Colonic mucosa (tissue), 4 donors: Measurements from ENCODE around the gene ATP6V0C. TPM values are rescaled to one million over a fixed set of nuclear protein-coding genes. Genes with fewer than 3 reads are reported as not detected.
A peak's percentile ranks its signal among the peaks of the same experiment; 100 is the strongest.

Experiments used
- DNase-seq: peaks from one replicate; pipeline ENCODE4 v3.0.0-alpha.2; 2020
- H3K27ac ChIP-seq: fragments of 200-600 bp; one replicate; pipeline ENCODE4 v1.8.0; 2021
- H3K27me3 ChIP-seq: fragments of 200-600 bp; one replicate; pipeline ENCODE4 v1.8.0; 2021
- H3K36me3 ChIP-seq: fragments of 200-600 bp; one replicate; pipeline ENCODE4 v1.8.0; 2021
- H3K4me1 ChIP-seq: fragments of 200-600 bp; one replicate; pipeline ENCODE4 v1.8.0; 2021; ENCODE audit warnings: mild to moderate bottlenecking
- H3K4me3 ChIP-seq: fragments of 200-600 bp; one replicate; pipeline ENCODE4 v1.8.0; 2021
- H3K9ac ChIP-seq, 2 donors: one replicate each; pipeline ENCODE4 v1.7.0; 2013; ENCODE audit warnings: control low read depth in 2 of 2, low read depth in 2 of 2, low read length in 2 of 2
- H3K9me3 ChIP-seq: fragments of 200-600 bp; one replicate; pipeline ENCODE4 v1.8.0; 2021
- CTCF ChIP-seq: fragments of 200-600 bp; IDR thresholded peaks from one replicate; pipeline ENCODE4 v1.8.0; 2022; ENCODE audit warnings: antibody characterized with exemption, mild to moderate bottlenecking
- intact Hi-C: fragments of 100-400 bp; cut with DNase I; formaldehyde crosslinking; loops from one replicate; pipeline ENCODE4 v1.14.1; 2022
- total RNA-seq, 2 donors: library from RNA; stranded (reverse); fragmentation: NEBNext Ultra II Directional in 1 of 2; extraction: Animal tissue kit (Norgen Biotek cat#: 25700) in 1 of 2; gene quantifications; one replicate each; pipeline ENCODE4 v1.2.1, GENCODE V29; 2021
- donor health status: healthy.
- donor health status: DM: no; HTN: no; CAD: no.
- donor health status: DM: no; HTN: no; CAD: no.

The ATP6V0C gene
- total RNA-seq, 2 donors from 2014 or later = 240 to 336 TPM

- intact Hi-C loops = no loop called here
- Histone ChIP-seq H3K4me3 (peak overlapping the region; percentile 42), H3K27ac (no peak overlapping the region), H3K27me3 (peaks cover 52% of the 10 kb centered on the region), H3K4me1 (peaks cover 8% of the 10 kb centered on the region), H3K9me3 (no peaks in the 10 kb centered on the region), H3K9ac (peak overlapping the region in 1 of 2 donors; percentile 56), H3K36me3 (no peaks in the 10 kb centered on the region)
- no peak for TF ChIP-seq CTCF
- peak; percentile 75 for DNase-seq
These were observed 46.1 kb upstream of the ATP6V0C start for GRCh38 chr16:2467528-2468232.

- Histone ChIP-seq H3K27ac (no peak overlapping the region), H3K9me3 (no peaks in the 10 kb centered on the region), H3K9ac (peak overlapping the region in 1 of 2 donors; percentile 56), H3K4me3 (peak overlapping the region; percentile 42), H3K27me3 (peaks cover 58% of the 10 kb centered on the region), H3K36me3 (no peaks in the 10 kb centered on the region), H3K4me1 (peaks cover 8% of the 10 kb centered on the region)
- no peak for TF ChIP-seq CTCF
- DNase-seq = no peak
- intact Hi-C loops = no loop called here
These were observed 45.5 kb upstream of the ATP6V0C start for GRCh38 chr16:2468233-2468724.

GRCh38 chr16:2468725-2469398 is 44.9 kb upstream of the ATP6V0C start:
- DNase-seq = no peak
- peaks cover 10% of the 10 kb centered on the region for H3K4me1 ChIP-seq
- no peak for TF ChIP-seq CTCF
- H3K4me3 ChIP-seq = no peak overlapping the region
- no peaks in the 10 kb centered on the region for H3K9me3 ChIP-seq
- no peaks in the 10 kb centered on the region for H3K36me3 ChIP-seq
- intact Hi-C loops = no loop called here
- peaks cover 62% of the 10 kb centered on the region for H3K27me3 ChIP-seq
- no peak overlapping the region for H3K27ac ChIP-seq
- H3K9ac ChIP-seq = no peak overlapping the region

- DNase-seq = no peak
- peaks cover 10% of the 10 kb centered on the region for H3K4me1 ChIP-seq
- no peaks in the 10 kb centered on the region for H3K9me3 ChIP-seq
- H3K27ac ChIP-seq = no peak overlapping the region
- H3K9ac ChIP-seq = no peak overlapping the region
- TF ChIP-seq CTCF = no peak
- intact Hi-C loops = no loop called here
- H3K4me3 ChIP-seq = no peak overlapping the region
- peaks cover 62% of the 10 kb centered on the region for H3K27me3 ChIP-seq
- H3K36me3 ChIP-seq = no peaks in the 10 kb centered on the region
These were observed 44.1 kb upstream of the ATP6V0C start for GRCh38 chr16:2469399-2470233.

- no peaks in the 10 kb centered on the region for H3K9me3 ChIP-seq
- DNase-seq = no peak
- H3K9ac ChIP-seq = no peak overlapping the region
- H3K4me3 ChIP-seq = no peak overlapping the region
- no peak for TF ChIP-seq CTCF
- intact Hi-C loops = no loop called here
- H3K27ac ChIP-seq = no peak overlapping the region
- peaks cover 62% of the 10 kb centered on the region for H3K27me3 ChIP-seq
- no peaks in the 10 kb centered on the region for H3K36me3 ChIP-seq
- peaks cover 10% of the 10 kb centered on the region for H3K4me1 ChIP-seq
These were observed 43.5 kb upstream of the ATP6V0C start for GRCh38 chr16:2470234-2470601.
